ENCODE measurements around the gene SLC41A2. TPM values are rescaled to one million over a fixed set of nuclear protein-coding genes. Genes with fewer than 3 reads are reported as not detected.

SLC41A2 gene
- total and polyA plus RNA-seq, 9 of the 15 experiments (the other 6 are each of a cell fraction or from before 2014, with no cell fraction given) = 0.01 to 0.89 (median 0.16) TPM; not detected in 1

DNA sequence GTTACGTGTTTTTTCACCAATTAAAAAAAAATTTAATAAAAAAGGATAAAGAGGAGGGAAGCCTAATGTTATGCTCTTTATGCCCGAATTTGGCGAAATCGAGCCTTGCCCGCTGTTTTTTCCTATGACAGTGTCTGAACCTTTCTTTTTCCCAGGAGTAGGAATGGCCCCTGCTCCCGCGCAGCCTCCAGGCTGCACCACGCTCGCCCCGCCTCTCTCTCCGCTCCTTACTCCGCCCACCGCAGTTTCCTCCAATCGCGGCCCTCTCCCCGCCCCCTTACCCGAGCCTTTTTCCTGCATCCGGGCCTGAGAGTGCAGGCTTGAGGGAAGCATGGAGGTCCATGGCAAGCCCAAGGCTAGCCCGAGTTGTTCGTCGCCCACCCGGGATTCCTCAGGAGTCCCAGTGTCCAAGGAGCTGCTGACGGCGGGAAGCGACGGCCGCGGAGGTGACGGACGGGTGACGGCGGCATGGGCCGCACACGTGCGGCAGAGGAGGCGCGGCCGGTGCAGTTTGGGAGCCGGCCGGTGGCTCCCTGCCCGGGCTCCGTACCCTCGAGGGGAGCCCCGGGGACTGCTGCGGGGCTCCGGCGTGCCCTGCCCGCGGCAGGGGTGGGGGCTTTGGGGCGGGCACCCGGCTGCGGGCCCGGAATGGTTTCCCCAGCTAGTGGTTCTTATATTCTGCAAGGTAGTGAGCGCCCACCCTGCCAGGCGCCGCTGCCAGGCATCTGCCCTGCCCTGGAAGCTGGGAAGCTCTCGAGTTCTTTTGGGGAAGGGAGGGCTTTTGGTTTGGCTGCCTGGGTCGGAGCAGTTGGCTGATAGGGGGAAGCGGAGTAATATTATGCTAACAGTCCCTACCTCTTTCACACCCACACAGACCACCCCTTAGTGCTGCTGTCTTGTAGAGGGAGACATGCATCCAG, 28.2 kb upstream of the SLC41A2 start, which contains the start of gene NOPCHAP1 (continued):
- peak; percentile 27; the same call in 1 of the 2 replicates for TF ChIP-seq CREB1 (IDR thresholded peaks at IDR 0.05)
- no peak for TF ChIP-seq CREB1 (CRISPR knock-in tag; IDR thresholded peaks at IDR 0.05)
- TF ChIP-seq CBFA2T2 (conservative IDR thresholded peaks at IDR 0.05) = no peak
- TF ChIP-seq, protein P1, sequence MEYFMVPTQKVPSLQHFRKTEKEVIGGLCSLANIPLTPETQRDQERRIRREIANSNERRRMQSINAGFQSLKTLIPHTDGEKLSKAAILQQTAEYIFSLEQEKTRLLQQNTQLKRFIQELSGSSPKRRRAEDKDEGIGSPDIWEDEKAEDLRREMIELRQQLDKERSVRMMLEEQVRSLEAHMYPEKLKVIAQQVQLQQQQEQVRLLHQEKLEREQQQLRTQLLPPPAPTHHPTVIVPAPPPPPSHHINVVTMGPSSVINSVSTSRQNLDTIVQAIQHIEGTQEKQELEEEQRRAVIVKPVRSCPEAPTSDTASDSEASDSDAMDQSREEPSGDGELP (CRISPR knock-in tag; IDR thresholded peaks at IDR 0.05; ENCODE audit: borderline replicate concordance) = peak; percentile 40; the same call in 1 of the 2 replicates
- TF ChIP-seq RBM34 (IDR thresholded peaks at IDR 0.05; ENCODE audit: borderline replicate concordance, insufficient read depth, low read length) = no peak
- TF ChIP-seq, protein P2, sequence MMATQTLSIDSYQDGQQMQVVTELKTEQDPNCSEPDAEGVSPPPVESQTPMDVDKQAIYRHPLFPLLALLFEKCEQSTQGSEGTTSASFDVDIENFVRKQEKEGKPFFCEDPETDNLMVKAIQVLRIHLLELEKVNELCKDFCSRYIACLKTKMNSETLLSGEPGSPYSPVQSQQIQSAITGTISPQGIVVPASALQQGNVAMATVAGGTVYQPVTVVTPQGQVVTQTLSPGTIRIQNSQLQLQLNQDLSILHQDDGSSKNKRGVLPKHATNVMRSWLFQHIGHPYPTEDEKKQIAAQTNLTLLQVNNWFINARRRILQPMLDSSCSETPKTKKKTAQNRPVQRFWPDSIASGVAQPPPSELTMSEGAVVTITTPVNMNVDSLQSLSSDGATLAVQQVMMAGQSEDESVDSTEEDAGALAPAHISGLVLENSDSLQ (IDR thresholded peaks at IDR 0.05) = peak; percentile 26; the same call in 1 of the 2 replicates
- peak; percentile 89 for TF ChIP-seq SUPT5H (IDR thresholded peaks at IDR 0.05)
- TF ChIP-seq, protein P3, sequence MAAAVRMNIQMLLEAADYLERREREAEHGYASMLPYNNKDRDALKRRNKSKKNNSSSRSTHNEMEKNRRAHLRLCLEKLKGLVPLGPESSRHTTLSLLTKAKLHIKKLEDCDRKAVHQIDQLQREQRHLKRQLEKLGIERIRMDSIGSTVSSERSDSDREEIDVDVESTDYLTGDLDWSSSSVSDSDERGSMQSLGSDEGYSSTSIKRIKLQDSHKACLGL (CRISPR knock-in tag; IDR thresholded peaks at IDR 0.05; ENCODE audit: borderline replicate concordance, poor library complexity, severe bottlenecking) = peak; percentile 59
- TF ChIP-seq FOXP1 (CRISPR knock-in tag; IDR thresholded peaks at IDR 0.05) = 0 out of 2 replicates have a peak, but pooled peaks have one; percentile 26
- TF ChIP-seq, protein P4, sequence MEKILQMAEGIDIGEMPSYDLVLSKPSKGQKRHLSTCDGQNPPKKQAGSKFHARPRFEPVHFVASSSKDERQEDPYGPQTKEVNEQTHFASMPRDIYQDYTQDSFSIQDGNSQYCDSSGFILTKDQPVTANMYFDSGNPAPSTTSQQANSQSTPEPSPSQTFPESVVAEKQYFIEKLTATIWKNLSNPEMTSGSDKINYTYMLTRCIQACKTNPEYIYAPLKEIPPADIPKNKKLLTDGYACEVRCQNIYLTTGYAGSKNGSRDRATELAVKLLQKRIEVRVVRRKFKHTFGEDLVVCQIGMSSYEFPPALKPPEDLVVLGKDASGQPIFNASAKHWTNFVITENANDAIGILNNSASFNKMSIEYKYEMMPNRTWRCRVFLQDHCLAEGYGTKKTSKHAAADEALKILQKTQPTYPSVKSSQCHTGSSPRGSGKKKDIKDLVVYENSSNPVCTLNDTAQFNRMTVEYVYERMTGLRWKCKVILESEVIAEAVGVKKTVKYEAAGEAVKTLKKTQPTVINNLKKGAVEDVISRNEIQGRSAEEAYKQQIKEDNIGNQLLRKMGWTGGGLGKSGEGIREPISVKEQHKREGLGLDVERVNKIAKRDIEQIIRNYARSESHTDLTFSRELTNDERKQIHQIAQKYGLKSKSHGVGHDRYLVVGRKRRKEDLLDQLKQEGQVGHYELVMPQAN (IDR thresholded peaks at IDR 0.05; ENCODE audit: borderline replicate concordance) = peak; percentile 98
- no peak for TF ChIP-seq SNIP1 (IDR thresholded peaks at IDR 0.05; ENCODE audit: low read depth)
- TF ChIP-seq FOXJ3 (CRISPR knock-in tag; IDR thresholded peaks at IDR 0.05) = no peak
- TF ChIP-seq, protein P5, sequence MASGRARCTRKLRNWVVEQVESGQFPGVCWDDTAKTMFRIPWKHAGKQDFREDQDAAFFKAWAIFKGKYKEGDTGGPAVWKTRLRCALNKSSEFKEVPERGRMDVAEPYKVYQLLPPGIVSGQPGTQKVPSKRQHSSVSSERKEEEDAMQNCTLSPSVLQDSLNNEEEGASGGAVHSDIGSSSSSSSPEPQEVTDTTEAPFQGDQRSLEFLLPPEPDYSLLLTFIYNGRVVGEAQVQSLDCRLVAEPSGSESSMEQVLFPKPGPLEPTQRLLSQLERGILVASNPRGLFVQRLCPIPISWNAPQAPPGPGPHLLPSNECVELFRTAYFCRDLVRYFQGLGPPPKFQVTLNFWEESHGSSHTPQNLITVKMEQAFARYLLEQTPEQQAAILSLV (tag; IDR thresholded peaks at IDR 0.05) = no peak
- TF ChIP-seq, protein P6, sequence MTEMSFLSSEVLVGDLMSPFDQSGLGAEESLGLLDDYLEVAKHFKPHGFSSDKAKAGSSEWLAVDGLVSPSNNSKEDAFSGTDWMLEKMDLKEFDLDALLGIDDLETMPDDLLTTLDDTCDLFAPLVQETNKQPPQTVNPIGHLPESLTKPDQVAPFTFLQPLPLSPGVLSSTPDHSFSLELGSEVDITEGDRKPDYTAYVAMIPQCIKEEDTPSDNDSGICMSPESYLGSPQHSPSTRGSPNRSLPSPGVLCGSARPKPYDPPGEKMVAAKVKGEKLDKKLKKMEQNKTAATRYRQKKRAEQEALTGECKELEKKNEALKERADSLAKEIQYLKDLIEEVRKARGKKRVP (CRISPR knock-in tag; IDR thresholded peaks at IDR 0.05) = no peak
- TF ChIP-seq, protein P7, sequence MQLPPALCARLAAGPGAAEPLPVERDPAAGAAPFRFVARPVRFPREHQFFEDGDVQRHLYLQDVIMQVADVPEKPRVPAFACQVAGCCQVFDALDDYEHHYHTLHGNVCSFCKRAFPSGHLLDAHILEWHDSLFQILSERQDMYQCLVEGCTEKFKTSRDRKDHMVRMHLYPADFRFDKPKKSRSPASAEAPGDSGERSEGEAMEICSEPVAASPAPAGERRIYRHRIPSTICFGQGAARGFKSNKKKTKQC (CRISPR knock-in tag; IDR thresholded peaks at IDR 0.05) = peak; percentile 74; the same call in 1 of the 2 replicates

All from K562 (cell line).